ENCODE data around the gene MGST2.
A peak's percentile ranks its signal among the peaks of the same experiment; 100 is the strongest.

The MGST2 gene

DNA sequence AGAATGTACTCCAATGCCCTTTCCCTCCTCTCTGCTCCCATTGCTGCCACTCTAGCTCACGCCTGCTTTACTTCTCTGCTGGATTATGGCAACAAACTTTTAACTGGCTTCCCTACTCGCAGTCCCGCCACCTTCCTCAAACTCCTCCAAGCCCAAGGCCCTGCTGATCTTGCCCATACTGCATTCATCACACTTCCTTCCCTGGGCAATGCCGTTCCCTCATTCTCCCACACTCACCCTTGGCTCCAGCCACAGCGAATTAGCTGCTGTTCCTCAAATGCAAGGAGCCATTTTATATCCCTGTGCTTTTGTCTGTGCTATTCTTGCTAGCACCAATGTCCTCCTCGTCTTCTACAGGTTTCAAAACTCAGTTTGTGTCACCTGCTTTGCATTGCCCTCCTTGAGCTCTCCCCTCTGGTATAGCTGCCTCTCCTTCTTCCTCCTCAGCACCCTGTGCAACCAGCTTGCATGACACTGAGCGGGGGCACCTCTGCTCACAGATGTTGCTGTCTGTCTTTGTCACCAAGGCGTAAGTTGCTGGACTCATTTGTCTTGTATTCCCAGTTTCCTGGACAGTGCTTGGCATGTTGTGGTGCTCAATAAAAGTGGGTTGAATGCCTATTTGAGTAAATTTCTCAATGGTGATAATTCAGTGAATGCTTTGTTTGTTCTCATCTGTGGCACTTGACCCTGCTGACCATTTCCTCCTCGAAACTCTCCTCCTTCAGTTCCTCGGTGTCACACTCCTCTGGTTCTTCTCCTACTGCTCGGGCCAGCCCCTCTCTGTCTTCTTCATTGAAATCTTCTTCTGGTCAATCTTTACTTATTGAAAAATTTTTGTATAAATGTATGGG lies 22.4 kb upstream of the MGST2 start:
- no peak for DNase-seq (ENCODE audit: low read depth in 2 of 2)

DNA sequence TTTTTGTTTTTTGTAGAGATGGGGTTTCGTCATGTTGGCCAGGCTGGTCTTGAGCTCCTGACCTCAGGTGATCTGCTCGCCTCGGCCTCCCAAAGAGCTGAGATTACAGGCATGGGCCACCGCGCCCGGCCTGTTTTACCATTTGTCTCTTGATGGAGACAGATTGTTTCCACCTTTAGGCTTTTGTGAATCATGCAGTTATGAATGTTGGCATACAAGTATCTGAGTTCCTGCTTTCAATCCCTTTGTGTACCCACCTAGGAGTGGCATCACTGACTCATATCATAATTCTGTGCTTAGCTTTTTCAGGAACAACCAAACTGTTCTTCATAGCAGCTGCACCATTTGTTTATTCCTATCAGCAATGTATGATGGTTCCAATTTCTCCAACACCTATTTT lies 20.2 kb upstream of the MGST2 start:
- DNase-seq (ENCODE audit: low read depth in 2 of 2), result no peak

- no peak for DNase-seq (ENCODE audit: low read depth in 2 of 2)
Measured at GRCh38 chr4:139647184-139647583, 18.4 kb upstream of the MGST2 start.

GRCh38 chr4:139647952-139648351 lies 17.7 kb upstream of the MGST2 start:
- DNase-seq (ENCODE audit: low read depth in 2 of 2), result no peak

DNA sequence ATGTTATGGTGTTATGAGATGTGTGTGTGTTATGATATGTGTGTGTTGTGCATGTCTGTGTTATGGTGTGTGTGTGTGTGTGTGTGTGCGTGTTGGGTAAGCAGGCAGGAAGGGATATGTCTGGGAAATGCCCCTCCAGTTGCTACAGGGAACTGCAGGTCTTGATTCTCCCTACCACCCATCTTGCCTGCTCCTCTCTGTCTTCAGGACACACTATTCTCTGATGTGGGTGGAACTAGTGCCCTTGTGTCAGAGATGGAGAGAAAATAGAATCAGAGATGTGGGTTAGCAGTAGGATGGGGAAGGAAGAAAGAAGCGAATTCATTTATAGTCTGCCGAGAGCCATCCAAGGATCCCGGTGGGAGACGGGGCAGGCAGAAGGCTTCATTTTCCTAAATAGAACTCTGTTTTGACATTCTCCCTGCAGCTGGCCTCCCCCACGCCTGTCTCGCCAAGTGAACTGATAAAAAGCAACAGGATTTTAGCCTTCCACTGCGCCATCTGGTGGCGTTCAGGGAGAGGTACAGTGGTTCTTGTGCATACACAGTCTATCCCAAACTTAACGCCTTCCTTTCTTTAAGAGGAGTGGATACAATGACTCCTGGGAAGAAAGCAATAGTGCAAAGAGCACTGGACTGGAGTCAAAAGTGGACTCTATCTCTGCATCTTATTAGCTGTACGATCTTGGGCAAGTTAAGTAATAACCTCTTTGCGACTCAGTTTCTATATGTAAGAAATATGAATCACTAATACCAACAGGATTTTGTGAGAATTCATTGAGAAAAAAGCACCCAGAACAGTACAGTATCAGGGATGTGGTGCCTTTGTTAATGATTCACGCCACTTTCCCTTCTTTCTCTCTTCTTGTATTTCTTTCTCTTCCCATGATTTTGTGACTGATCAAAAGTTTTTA lies 14.1 kb upstream of the MGST2 start:
- peak in 1 of 2 donors; percentile 20 for DNase-seq (ENCODE audit: low read depth in 2 of 2)

- no peak for DNase-seq (ENCODE audit: low read depth in 2 of 2)
Measured at GRCh38 chr4:139654516-139654915, 11.1 kb upstream of the MGST2 start.

- no peak for DNase-seq (ENCODE audit: low read depth in 2 of 2)
Measured at GRCh38 chr4:139655116-139655515, 10.5 kb upstream of the MGST2 start.

DNA sequence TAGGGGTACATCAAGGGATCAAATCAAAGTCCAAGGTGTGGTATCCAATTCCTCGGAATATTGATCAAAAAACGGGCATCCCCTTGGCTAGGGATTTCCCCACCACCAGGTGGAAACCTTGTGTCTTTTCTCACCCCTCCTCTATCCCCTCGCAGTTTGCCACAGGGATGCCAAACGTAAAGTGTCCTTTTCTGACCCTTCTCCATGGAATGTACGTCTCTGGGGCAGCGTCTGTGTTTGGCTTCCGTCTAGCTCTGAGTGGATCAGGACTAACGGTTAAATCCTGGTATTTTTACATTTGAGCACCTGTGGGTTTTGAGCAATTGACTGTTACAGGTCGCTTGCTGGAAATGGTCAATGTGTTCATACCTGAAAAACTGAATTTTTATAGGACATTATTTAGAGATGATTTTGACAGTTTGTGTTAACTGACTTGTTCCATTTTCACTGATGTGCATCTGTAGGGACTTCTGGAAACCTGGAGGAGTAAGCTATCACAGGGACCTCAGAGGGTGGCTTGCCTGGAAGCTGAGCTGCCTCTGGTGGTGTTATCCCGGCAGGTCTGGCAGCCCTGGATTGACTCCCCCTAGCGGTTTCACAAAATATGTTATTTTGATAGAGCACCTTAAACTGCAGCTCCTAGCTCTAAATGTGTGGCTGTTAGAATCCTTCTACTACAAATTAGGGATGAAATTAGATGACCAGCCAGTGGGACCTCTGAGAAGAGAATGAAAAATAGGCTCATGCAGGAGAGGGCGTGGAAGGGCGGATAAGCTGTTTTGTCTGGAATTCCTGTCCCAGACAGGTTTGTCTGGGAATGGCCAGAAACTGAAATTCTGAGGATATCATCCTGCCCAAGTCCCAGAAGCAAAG lies 8.8 kb upstream of the MGST2 start:
- no peak for DNase-seq (ENCODE audit: low read depth in 2 of 2)

GRCh38 chr4:139658185-139658584 lies 7.4 kb upstream of the MGST2 start:
- DNase-seq (ENCODE audit: low read depth in 2 of 2), result no peak

DNA sequence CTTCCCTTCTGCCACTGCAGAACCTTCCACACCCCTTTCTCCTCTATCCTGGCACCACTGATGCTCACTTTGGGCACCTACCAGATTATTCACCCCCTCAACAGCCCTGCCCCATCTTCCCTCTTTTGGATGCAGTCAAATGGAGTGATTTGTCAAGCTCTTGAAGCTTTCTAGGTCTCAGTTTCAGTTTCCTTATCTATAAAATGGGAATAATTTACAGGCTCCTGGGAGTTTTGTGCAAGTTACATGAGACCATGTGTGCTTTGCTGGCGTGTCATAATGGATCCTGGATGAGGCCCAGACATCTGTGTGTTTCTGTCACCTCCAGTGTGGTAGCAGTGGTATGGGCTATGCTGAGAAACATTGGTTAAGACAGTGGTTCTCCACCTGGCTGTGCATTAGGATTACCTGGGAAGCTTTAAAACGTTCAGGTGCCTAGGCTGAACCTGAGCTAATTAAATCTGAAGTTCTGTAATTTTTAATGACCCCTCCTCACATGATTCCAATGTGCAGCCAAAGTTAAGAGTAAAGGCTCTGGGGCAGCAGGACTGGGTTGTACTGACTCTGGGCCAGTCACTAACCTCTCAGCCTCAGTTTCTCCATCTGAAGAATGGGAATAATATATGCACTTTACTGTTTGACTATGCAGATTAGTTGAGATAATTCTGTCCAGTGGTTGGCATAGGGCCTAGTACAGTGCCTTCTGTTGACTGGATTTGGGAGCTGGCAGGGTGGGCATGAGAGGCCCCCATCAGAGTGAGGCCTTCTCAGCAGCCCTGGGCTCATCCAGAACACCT lies 6.8 kb upstream of the MGST2 start:
- DNase-seq (ENCODE audit: low read depth in 2 of 2), result no peak

GRCh38 chr4:139659735-139660424 lies 5.7 kb upstream of the MGST2 start:
- no peak for DNase-seq (ENCODE audit: low read depth in 2 of 2)

DNA sequence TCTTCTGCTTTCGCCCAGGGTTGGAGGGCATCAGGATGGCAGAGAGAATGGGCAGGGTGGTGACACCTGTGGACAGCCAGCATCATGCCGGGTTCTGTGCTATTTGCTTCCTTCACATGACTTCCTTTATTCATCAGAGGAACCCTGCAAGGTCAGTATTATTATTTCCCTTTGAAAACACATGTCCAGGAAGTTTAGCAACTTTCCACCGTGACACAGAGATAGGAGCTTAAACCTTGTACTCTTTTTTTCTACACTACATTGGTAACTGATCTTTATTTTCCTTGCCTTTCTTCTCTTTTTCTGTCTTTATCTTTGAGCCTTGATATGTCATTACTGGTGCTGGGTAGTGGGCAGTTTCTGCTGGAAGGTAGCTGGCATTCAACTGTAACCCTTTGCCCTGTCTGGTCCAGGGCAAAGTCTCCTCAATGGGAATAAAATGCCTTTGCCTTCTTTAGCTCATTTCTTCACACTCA lies 5.0 kb upstream of the MGST2 start:
- DNase-seq (ENCODE audit: low read depth in 2 of 2), result no peak

DNA sequence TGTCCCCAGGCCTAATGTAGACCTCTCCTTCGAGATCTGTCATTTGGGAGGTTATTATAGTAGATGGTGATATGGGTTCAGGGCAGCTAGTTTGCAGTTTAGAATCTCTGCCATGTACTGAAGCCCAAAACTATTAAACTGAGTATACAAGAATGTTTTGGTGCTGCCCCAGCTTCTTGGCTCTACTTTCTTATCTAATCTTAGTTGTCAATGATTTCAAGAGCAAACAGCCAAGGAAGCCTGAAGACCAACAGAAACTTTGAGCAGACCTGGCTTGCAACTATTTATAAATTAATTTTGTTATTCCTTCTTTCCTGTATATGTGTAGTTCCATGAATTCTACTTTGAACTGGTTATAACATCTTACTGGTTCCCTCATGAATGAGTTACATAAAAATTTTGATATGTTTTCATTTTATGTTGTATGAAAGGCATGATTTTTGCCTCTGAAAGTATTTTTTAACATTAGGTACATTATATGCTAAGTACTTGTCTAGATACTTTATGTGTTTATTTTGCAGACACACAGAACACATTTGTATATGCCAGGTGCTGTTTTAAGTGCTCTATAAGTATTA lies 2.0 kb upstream of the MGST2 start:
- no peak for DNase-seq (ENCODE audit: low read depth in 2 of 2)

DNA sequence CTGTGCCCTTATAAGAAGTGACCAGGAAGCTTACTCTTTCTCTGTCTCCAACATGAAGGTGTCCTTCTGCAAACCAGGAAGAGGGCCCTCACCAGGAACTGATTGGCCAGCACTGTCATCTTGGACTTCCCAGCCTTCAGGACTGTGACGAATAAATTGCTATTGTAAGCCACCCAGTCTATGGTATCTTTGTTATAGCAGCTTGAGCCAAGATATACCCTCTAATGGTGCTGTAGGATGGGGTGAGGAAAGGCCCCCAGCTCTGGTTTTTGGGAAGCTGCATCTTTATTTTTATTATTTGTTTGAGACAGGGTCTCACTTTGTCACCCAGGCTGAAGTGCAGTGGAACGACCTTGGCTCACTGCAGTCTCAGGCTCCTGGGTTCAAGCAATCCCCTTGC lies 1.2 kb upstream of the MGST2 start:
- DNase-seq (ENCODE audit: low read depth in 2 of 2), result no peak

GRCh38 chr4:139665079-139665689 lies 435 bp upstream of the MGST2 start:
- DNase-seq (ENCODE audit: low read depth in 2 of 2), result no peak

- DNase-seq (ENCODE audit: low read depth in 2 of 2), result no peak
Measured at GRCh38 chr4:139666735-139667281, 1.2 kb downstream of the MGST2 start.

- no peak for DNase-seq (ENCODE audit: low read depth in 2 of 2)
Measured at GRCh38 chr4:139668036-139668435, 2.4 kb downstream of the MGST2 start.

GRCh38 chr4:139668658-139669201 lies 3.1 kb downstream of the MGST2 start:
- no peak for DNase-seq (ENCODE audit: low read depth in 2 of 2)

GRCh38 chr4:139669335-139669734 lies 3.7 kb downstream of the MGST2 start:
- no peak for DNase-seq (ENCODE audit: low read depth in 2 of 2)

All from stimulated activated CD8-positive, alpha-beta memory T cell treated with anti-CD3 and anti-CD28 coated beads, Interleukin-15, amount 100 ng/mL, for 4 hours (primary cell).